ENCODE data around the gene PTPRG.
"Not testable (repeated sequence)": the region's sequence is repeated elsewhere in the genome, so short reads cannot be mapped to it uniquely, and the experiment has no call there.

The PTPRG gene

DNA sequence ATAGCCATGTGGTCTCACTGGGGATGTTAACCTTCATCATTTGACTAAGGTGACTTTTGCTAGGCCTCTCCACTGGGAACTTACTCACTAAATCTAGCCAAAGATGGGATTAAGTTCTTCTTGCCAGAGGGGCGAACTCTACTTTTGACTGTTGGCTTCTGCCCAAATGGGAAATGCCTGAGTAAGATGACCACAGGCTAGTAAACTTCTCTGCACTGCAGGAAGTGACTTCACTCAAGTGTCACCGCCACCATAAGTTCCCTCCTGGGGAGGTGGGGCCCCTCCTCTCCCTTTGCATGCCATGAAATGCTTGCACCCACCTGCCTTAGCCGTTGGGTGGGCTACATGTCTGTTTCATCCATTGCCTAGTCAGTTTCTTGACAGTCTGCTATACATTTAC is 423.6 kb downstream of the PTPRG start:
- no peak for DNase-seq

DNA sequence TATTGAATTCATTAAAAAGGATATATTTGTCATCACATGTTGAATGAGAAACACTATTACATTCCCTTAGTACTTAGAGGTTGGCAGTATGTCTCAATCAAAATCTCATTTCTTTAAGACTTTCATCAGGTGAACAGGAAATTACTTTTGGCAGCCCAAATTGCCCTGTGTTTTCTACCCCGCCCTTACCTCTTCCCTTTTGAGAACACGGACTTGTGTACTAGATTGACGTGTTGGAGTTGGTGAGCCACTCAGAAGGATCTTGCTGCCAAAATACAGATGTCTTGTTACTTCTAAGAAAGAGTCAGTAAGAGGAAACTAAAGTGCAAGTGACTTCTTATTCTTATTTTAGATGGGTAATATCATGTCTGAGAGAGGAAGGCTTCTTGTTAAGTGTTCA is 425.1 kb downstream of the PTPRG start:
- DNase-seq = no peak

DNA sequence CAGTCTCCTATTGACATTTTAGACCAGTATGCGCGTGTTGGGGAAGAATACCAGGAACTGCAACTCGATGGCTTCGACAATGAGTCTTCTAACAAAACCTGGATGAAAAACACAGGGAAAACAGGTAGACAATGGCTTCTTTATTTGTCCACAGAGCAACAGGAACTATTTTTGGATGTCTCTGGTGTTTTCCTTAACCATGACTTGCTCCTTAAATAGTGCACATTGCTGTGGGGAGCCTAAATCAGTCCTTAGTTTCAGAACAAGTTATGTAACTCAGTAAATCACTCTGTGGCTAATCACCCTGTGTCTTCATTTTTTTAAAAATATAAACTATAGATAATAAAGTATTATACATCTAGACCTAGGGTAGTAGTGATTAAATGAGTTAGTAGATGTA is 428.3 kb downstream of the PTPRG start:
- no peak for DNase-seq

DNA sequence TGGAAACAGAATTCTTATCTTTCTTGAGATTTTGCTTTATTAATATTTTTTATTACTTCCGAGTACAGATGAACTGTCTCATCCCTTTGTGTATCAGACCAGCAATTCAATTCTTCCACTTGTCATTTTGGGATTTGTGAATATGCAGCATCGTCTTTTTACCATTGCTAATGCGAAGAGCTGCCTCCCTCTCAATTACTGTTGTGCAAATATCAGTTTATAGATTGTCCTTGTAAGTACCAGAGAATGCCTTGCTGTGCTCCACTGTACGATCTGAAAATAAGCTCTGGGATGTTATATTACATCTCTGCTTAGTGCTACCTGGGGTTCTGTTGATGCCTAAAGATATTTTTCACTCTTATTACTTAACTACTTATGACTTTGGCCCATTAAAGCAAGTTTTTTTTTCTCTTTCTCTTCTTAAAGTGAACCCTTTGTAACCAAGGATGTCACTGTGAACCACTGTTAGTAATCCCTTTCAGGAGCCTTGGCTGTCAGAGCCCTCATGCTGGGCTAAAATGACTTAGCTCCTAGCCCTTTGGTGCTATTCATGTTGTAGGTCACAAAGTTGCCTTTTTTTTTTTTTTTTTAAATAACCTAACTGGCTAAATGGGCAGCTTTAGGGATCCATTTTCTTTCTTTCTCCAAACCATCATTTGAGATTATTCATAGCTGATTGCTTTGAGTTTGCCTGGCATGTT is 429.1 kb downstream of the PTPRG start:
- no peak for DNase-seq

DNA sequence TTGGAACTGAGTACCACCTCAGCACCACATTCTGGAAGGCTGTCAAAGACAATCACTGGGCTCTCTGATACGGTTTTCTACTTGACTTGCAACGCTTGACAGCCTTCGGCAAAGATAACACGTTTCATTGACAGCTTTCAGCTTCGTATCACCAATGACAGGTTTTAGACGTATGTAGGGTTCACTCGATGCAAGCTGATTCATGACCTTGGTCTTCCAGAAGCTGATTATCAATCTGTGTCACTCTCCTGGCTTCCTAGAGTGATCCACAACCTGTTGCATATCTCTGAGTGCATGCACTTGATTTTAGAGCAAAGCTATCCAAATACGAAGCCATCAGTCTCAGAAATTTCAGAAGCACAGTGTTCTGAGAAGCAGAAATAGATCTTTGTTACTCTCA is 430.3 kb downstream of the PTPRG start:
- DNase-seq = no peak

DNA sequence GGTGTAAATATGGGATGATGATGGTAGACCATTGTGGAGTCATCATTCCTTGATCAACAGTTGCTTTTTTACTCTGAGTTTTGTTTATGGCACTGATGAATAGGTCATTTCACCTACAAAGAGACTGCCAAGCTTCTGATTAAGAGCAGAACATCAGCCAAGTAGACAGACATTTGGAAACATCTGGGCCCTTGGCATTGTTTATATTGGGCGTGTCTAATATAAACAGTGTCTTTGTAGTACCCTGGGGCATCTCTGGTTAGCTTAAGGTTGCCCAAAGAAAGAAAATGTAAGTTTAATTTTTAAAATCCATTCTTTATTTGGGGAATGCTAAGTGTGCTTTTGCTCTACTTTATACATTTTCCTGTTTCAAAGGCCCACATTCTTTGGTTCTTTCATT is 435.0 kb downstream of the PTPRG start:
- DNase-seq = no peak

DNA sequence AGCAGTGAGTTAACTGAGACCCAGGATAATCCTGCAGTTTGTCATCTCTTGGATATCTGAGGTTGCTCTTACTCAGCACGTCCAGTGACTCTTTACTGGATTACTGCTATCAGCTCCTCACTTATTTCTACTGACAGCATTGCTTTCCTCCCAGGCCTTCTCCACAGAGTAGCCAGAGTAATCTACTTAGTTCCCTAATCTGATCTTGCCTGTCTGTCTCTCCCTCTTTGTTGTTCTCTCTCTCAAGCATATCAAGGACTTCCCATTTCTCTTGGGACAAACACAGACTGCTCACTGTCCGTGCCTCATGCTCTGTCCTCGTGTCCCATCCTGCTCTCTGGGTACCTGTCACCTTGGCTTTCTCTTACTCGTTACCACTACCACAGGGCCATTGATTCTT is 435.7 kb downstream of the PTPRG start:
- DNase-seq = no peak

DNA sequence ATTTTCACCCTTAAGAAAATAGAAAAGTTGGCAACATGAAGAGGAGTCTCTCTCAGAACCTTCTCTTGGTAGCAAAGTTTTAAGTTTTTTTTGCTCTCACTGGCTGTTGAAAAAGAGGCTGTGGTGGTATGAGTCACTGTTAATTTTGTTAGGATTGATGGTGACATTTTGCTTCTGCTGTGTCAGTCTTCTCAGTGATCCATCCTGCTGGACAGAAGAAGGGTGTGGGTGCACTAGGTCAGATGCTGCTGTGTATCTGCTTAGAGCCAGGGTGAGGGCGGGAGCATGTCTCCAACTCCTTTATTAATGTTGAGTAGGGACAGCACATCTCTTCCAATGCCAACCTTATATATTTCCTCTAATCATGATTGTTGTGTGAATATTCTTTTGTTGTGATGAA is 442.5 kb downstream of the PTPRG start:
- DNase-seq = no peak

DNA sequence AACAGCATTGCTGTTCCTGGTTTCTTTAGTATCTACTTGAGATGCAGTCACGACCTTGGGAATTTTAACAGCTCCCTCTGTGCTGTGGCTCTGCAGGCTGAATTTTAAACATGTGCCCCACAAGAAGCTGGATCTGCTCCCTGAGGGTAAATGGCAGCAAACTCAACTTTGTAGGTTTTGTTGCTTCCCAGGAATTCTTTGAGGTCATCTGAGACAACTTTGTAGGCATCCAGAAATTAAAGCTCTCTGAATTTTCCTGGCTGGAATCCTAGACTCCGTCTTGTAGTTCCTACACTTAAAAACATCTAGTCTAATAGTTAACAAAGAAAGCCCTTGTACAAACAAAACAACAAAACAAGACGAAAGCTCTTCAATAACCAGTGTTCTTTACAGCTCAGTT is 445.7 kb downstream of the PTPRG start:
- DNase-seq = no peak

DNA sequence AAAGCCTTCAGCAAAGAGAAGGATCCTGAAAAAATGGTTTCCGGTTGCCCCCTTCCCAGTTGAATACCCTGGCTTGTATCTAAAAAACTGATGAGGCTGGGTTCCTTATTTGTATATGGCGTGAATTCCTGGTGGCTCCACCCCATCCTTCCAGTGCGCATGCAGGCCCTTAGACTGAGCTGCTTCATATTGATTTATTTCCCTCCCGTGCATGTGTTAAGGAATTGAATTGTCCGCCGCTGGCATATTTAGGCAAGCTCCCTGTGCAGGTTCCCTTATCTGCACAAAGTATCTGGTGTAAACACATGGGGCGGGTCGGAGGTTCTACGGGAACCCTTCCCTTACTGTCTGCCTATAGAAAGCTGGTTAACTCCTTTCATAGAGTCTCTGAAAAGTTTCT is 449.6 kb downstream of the PTPRG start:
- DNase-seq = no peak

DNA sequence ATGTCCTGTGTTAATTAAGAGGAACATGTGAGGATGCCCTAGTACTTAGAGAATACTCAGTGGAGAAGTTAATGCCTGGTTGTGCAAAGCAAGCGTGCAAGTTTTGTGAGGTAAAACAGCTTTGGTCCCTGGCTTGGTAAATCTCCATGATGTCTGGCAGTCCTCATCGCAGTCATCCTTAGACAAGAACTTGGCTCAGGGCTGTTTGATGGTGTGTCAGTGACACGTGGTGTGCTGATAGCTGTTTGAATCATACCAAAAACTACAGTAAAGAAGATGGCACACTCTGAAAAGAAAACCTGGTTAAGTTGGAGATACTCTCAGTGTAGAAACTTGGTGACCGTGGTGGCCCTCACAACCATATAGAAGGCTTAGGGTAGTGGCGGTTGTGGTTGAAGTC is 450.3 kb downstream of the PTPRG start:
- no peak for DNase-seq

DNA sequence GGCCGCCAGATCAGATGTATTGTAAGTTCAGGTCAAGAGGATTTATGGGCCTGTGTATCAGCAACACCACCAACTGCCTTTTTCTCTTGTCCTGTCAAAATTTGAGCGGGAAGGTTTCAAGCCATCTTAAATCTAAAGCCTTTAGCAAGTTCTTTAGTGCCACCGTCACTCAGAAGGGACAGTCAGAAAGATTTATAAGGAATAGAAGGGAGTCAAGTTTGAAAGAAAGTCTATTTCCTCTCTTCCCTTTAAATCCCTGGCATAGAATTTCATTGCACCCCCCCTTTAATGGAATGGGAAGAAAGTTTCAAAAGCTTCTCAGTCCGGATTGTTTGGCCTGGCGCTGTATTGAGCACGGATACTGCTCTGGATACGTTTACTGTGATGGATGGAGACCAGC is 452.6 kb downstream of the PTPRG start:
- DNase-seq = no peak

DNA sequence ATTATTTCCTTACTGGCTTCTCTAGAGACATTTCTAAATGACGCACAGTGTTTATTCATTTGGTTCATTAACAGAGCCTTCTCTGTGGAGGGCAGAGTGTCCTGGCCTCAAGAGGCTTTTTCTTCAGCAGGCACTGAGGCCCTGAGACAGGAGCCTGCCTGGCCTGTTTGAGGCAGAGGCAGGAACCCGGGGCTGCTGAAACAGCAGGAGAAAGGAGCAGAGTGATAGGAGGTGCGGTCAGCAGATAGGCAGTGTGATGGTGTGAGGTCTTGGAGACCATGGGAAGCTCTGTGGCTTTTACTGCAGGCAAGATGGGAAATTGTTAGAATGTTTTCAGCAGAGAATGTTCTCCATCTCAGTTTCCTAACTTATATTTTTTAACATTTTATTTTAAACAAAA is 453.7 kb downstream of the PTPRG start:
- no peak for DNase-seq

DNA sequence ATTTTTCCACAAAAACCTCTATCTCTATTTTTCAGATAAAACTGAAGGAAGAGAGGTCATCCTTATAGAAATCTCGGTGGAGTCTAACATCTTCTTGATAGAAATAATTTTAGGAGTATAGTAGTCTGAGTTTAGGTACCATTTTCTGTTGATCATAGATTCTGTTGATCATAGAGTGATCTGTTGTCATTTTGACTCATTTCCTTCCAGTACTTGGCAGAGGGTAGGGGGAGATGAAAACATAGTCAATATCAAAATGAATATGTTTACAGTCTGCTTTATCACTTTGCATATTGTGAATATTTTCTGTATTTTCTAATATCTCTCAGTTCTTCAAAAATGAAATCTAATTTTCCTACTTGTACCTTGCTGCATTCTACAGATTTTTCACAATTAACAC is 458.5 kb downstream of the PTPRG start:
- DNase-seq = no peak

DNA sequence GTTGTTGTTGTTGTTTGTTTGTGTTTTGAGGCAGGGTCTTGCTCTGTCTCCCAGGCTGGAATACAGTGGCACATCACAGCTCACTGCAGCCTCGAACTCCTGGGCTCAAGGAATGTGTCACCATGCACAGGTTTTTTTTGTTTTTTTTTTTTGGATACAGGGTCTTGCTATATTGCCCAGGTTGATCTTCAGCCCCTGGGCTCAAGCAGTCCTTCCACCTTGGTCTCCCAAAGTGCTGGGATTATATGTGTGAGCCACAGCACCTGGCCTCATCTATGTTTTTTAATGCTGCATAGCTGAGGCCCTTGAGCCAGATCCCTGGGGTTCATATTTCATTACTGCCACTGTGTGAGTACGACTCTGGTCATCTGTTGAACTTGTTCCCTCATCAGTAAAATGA is 459.3 kb downstream of the PTPRG start:
- no peak for DNase-seq

DNA sequence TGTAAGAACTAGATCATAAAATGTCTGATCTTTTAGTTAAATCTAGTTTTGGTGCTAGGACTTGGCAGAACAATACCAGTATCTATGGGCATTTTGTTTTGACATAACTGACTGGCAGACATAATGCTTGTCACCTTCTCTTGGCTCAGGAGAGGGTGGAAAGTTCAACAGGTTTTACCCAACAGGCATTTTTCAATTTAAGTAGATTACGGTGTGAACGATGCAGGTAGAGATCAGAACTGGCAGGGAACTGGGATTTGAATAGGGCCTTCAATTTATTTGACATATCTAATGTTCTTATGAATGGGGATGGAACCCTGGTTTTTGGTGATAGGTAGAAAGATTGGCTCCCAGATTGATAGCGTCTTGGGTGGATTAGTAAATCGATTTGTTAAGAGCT is 460.9 kb downstream of the PTPRG start:
- no peak for DNase-seq

DNA sequence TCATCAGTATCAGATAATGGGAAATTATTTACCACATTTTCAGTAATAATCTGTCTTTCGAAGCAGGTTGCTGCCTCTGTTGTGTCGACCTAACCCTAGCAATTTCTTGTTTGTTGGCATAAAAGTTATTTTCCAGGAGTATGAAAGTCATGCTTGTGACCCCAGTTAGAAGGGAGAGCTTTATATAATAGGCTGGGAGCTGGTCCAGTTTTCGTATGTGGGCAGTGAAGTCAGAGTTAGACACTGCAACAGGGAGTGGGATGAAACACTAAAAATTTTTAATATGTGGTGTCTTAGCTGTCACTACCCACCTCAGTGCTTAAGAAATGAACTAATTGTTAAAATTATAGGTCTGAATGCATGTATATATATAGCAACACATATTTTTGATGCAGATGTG is 463.5 kb downstream of the PTPRG start:
- DNase-seq = no peak

DNA sequence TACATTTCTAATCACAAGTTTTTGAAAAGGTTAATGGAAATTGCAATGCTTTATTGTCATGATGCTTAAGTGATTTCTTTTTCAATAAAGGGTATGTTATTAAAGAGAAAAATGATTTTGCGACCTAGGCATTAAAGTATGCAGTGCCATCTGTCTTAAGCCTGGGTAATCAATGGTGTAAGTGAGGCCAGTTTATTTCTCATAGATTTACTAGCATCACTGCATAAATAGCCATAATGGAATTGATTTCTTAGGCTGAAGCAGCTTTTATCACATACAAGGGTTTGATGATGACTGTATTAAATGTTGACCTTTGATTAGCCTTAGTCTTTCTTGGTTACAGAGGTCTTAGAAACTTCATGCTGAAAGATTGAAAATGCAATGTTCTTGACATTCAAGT is 464.5 kb downstream of the PTPRG start:
- DNase-seq = no peak

DNA sequence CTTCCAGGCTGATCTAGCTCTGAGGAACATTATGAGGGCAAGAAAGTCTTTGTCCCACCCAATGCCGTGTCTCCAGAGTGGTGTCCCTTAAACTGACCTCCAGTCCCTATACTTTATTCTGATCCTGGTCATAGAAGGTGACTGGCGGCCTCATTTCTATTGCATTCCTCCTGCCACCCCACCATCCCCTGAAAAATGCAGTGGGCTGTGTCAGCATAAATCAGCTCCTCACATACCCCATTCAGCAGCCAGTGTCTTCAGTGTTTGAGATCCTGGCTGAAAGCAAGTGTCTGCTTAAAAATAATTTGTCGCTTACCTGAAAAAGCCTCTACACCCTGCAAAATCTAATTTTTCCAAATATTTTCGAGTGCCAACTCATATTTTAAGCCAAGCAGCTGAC is 465.9 kb downstream of the PTPRG start:
- DNase-seq = no peak

DNA sequence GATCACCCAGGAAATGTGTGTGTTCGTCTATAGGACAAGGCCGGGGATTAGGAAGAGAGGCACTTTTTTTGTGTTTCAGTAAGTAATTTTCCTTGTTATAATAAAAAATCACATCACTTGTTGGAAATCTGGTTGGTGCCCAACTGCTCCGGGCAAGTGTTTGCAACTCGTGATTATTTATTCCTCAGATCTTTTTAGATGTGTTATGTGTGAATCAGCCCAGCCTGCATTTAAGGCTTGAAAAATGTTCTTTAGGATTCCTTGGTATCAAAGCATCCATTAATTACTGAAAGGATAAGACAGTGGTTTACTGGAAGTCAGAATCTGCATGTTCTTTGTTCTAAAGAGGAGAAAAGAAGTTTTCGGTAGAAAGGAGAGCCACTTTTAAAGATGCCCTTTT is 466.4 kb downstream of the PTPRG start:
- DNase-seq = no peak

DNA sequence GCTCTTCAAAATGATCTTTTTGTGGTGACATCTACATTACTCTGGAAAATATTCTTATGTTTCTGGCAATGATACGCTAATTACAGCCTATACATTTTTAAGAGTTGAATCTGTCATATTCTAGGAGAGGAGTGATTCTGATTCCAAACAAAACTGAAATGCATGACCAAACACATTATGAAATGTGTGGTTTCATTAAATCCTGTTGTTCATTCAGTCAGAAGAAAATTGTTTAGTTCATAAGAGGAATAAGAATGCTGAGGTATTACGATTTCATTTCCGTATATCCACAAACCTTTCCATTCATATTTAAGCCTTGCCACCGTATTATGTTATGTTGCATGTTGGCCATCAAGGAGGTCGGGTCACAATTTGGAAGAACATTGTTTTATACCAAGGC is 466.9 kb downstream of the PTPRG start:
- DNase-seq = no peak

DNA sequence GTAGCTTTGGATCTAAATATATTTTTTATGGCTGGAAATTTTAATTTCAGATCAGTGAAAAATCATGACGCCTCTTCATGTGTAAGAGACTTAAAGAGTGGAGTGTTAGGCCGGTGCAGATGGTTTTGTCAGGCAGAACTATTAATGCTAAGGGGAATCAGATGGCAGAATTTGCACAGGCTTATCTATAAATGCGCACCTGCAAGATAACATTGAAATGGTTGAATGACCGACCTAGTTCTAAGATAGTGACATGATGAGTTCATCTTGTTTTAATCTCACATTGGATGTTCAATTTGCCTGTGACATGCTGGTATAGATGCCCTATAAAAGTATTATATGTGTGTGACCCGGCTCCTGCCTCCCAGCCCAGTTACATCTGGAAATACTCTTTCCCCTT is 471.4 kb downstream of the PTPRG start:
- no peak for DNase-seq

DNA sequence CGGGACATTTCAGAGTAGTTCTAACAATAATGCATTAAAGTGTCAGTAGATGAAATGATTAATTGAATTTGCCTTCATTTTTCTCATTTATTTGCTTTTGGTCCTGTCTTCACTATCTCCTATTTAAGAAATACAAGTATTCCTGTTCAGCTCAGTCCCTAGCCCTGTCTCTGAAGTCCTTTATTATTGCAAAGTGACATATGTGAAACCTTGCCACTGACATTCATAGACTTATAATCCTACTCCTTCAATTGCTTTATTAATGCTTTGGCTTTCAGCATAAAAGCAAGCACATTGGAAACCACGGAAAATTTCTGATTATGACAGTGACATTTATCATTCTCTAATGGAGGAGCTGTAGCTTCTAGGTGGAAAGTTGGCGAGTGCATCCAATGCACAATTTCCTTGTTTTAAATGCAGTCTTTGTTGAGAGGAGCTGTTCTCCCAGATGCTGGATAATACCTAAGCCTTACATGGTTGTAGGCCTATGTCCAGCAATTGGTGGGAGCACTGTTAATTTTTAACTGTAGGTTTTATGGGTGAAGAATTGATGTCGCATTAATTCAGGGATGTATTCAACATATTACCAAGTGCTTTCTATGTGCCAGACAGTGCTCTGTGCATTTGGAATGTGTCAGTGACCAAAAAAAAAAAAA is 474.2 kb downstream of the PTPRG start:
- no peak for DNase-seq

DNA sequence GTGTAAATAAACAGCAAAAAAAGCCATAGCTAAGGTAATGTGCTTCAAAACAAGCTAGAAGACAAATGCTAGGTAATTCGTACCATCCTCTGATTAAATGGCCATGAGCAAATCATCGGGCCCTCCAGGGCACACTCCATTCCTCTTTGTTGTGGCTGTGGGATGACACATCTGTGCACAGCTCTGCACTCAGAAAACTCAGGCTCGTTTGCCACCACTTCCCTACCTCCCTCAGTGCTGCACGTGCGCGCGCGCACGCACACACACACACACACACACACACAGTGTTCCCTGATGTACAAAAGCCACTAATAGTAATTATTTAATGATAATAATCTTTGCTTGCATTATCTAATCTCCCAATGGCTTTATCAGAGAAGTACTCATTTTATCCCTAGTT is 475.4 kb downstream of the PTPRG start:
- DNase-seq = no peak

DNA sequence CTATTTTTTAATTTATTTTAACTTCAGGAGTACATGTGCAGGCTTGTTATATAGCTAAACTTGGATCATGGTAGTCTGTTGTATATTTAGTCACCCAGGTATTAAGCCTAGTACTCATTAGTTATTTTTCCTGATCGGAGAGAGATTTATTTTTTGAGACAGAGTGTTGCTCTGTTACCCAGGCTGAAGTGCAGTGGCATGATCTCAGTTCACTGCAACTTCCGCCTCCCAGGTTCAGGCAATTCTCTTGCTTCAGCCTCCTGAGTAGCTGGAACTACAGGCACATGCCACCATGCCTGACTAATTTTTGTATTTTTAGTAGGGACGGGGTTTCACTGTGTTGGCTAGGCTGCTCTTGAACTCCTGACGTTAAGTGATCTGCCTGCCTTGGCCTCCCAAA is 477.4 kb downstream of the PTPRG start:
- not testable (repeated sequence) for DNase-seq
